ENCODE results near the gene FZD8.

DNA sequence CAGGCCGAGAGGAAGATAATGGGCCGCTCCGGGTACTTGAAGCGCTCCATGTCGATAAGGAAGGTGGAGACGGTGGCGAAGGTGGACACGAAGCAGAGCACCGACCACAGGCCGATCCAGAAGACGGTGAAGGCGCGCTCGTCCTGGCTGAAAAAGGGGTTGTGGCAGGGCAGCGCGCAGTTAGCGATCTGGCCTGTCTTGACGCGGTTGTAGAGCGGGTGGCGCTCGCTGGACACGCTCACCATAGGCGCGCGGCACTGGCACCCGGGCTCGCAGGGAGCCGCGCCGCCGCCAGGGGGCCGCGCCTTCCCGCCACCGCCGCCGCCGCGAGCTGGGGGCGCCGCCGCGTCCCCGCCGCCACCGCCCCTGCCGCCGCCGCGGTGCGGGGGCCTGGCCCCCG, 1.6 kb downstream of the FZD8 start:
- TF ChIP-seq REST (IDR thresholded peaks at IDR 0.05): no peak
- no peak; the same call in 1 of the 2 replicates for TF ChIP-seq POLR2A (IDR thresholded peaks at IDR 0.05; ENCODE audit: low read length)
- peak; percentile 43 for TF ChIP-seq CTCF (IDR thresholded peaks at IDR 0.05)
- peak; percentile 52; the same call in 2 of the 3 replicates for TF ChIP-seq SMC3 (IDR thresholded peaks at IDR 0.05)

Data from A549 (cell line).